Right lobe of liver (tissue), 6 donors: ENCODE results near the gene ATRNL1. TPM values are rescaled to one million over a fixed set of nuclear protein-coding genes. Genes with fewer than 3 reads are reported as not detected.

Source experiments
- ATAC-seq, 4 donors: fragments of 200-7000 bp; cut with Tn5 transposase; one replicate each; pipeline ENCODE4 v1.9.1; 2020; ENCODE audit warnings: mild to moderate bottlenecking in 4 of 4, moderate library complexity in 4 of 4
- DNase-seq, 3 donors: peaks; one replicate each; pipeline ENCODE4 v3.0.0-alpha.2; 2020
- H3K27ac ChIP-seq, 3 donors: fragments of 200-600 bp; one replicate each; pipeline ENCODE4 v1.8.0; 2022
- H3K27me3 ChIP-seq, 2 donors: fragments of 200-600 bp; one replicate each; pipeline ENCODE4 v1.8.0; 2022
- H3K36me3 ChIP-seq, 4 donors: fragments of 200-600 bp; sonication (generic) in 1 of 4; one replicate each; pipeline versions ENCODE4 v1.5.1 to v1.8.0; 2017 to 2022; ENCODE audit warnings: control low read depth in 1 of 4
- H3K4me1 ChIP-seq, 4 donors: fragments of 200-600 bp; sonication (generic) in 1 of 4; one replicate each; pipeline versions ENCODE4 v1.5.1 to v1.8.0; 2017 to 2022; ENCODE audit warnings: control low read depth in 1 of 4
- H3K4me3 ChIP-seq, 3 donors: fragments of 200-600 bp; one replicate each; pipeline ENCODE4 v1.8.0; 2022
- H3K9me3 ChIP-seq, 4 donors: fragments of 200-600 bp; sonication (generic) in 1 of 4; one replicate each; pipeline versions ENCODE4 v1.5.1 to v1.8.0; 2017 to 2022; ENCODE audit warnings: control low read depth in 1 of 4
- POLR2A ChIP-seq: fragments of 450-650 bp; IDR thresholded peaks from one replicate; pipeline ENCODE4 v1.6.1; 2017; ENCODE audit warnings: antibody characterized with exemption, mild to moderate bottlenecking
- WGBS: methylation state at CpG from one replicate; pipeline ENCODE4 v1.1.6; 2018; ENCODE audit warnings: low coverage, low lambda C conversion rate; ENCODE audit not compliant: insufficient coverage; ENCODE audit errors: missing lambda C conversion rate; 5-methylcytosine and 5-hydroxymethylcytosine counted together
- intact Hi-C, 2 donors: fragments of 100-400 bp; cut with DNase I; formaldehyde crosslinking; loops; one replicate each; pipeline versions ENCODE4 v1.11.2 to v1.14.1; 2022
- total RNA-seq, 6 experiments: library from RNA; depleted of rRNA in 2 of 6; stranded (reverse); fragments of >200 nt in 2 of 6; fragmentation: NEBNext Ultra II Directional in 3 of 6; extraction: Animal tissue kit (Norgen Biotek cat#: 25700) in 3 of 6; gene quantifications; one replicate each; pipeline versions ENCODE4 v1.1.0 to v1.2.4, GENCODE V29; 2016 to 2023
- TF ChIP-seq, protein P1 (sequence below), 4 donors: fragments of 200-600 bp in 3 of 4; fragments of 450-650 bp in 1 of 4; IDR thresholded peaks; one replicate each; pipeline versions ENCODE4 v1.5.1 to v1.8.0; 2016 to 2022; ENCODE audit warnings: antibody characterized with exemption in 4 of 4, mild to moderate bottlenecking in 2 of 4
- donor health status: DM: no; HTN: yes; CAD: no.
- donor health status: DM: no; HTN: no; CAD: no.
- donor health status: DM: no; HTN: no; CAD: no.
- donor health status: DM: no; HTN: yes; CAD: no.
- donor health status: DM: no; HTN: yes; CAD: no.

Gene ATRNL1
- total RNA-seq, 6 experiments from 2014 or later: 0.81 to 5.3 (median 2.6) TPM

- no peaks in the 10 kb centered on the region for H3K27me3 ChIP-seq
- DNase-seq (no peak), ATAC-seq (no peak)
- no peaks in the 10 kb centered on the region for H3K4me1 ChIP-seq
- no peaks in the 10 kb centered on the region for H3K9me3 ChIP-seq
- H3K36me3 ChIP-seq: no peaks in the 10 kb centered on the region
- H3K27ac ChIP-seq: no peak overlapping the region
- H3K4me3 ChIP-seq: no peak overlapping the region
- WGBS: 79% methylated on average over 2 of the region's 2 CpGs
- intact Hi-C loops: no loop called here
- TF ChIP-seq, protein P1, sequence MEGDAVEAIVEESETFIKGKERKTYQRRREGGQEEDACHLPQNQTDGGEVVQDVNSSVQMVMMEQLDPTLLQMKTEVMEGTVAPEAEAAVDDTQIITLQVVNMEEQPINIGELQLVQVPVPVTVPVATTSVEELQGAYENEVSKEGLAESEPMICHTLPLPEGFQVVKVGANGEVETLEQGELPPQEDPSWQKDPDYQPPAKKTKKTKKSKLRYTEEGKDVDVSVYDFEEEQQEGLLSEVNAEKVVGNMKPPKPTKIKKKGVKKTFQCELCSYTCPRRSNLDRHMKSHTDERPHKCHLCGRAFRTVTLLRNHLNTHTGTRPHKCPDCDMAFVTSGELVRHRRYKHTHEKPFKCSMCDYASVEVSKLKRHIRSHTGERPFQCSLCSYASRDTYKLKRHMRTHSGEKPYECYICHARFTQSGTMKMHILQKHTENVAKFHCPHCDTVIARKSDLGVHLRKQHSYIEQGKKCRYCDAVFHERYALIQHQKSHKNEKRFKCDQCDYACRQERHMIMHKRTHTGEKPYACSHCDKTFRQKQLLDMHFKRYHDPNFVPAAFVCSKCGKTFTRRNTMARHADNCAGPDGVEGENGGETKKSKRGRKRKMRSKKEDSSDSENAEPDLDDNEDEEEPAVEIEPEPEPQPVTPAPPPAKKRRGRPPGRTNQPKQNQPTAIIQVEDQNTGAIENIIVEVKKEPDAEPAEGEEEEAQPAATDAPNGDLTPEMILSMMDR (IDR thresholded peaks at IDR 0.05): no peak
- TF ChIP-seq POLR2A: no peak
These were observed 680.7 kb downstream of the ATRNL1 start for GRCh38 chr10:115773832-115774231.

DNA sequence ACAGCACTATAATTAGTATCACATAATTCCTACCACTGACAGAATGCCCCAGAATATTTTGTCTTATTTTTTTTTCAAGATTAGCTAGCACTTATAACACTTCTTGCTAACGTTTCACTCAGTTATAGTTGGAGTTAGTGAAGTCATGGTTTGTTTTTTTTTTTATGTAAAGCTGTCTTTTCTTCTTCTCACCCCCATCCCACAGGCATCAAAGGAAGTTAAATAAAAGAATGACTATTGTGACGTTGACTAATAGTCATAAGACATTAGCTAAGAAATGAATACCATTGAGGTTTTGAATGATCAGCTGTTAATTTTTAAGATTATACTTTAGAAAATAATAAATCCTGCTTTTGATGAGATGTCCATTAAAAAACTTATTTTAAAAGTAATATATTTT lies 681.6 kb downstream of the ATRNL1 start:
- TF ChIP-seq POLR2A: no peak
- TF ChIP-seq, protein P1 (IDR thresholded peaks at IDR 0.05): no peak
- no peak for DNase-seq
- no peak for ATAC-seq
- H3K36me3 ChIP-seq: no peaks in the 10 kb centered on the region
- no peaks in the 10 kb centered on the region for H3K9me3 ChIP-seq
- H3K27ac ChIP-seq: no peak overlapping the region
- no peak overlapping the region for H3K4me3 ChIP-seq
- no peaks in the 10 kb centered on the region for H3K4me1 ChIP-seq
- H3K27me3 ChIP-seq: no peaks in the 10 kb centered on the region
- 63% methylated on average over 2 of the region's 2 CpGs for WGBS
- intact Hi-C loops: no loop called here

DNA sequence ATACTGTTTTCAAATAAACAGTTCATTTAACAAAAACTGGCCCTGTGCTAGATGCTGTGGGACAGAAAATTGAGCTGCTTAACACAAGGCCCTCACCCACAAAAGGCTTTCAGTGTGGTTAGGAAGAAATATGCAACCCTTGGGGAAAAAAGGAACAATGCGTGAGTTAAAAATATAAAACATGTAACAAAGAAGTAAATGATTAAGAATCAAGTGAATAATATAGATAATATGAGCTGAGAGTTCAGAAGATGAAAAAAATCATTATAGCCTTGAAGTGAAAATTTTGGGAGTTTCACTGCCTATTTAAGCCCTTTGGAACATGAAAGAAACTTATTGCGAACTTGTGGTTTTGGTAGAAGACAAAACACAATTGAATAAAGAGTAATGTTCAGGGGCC lies 684.5 kb downstream of the ATRNL1 start:
- Histone ChIP-seq H3K27ac (no peak overlapping the region), H3K27me3 (no peaks in the 10 kb centered on the region), H3K36me3 (no peaks in the 10 kb centered on the region), H3K4me3 (no peak overlapping the region), H3K4me1 (no peaks in the 10 kb centered on the region), H3K9me3 (no peaks in the 10 kb centered on the region)
- intact Hi-C loops: no loop called here
- no peak for DNase-seq
- WGBS: 89% methylated on average over 2 of the region's 2 CpGs
- ATAC-seq: no peak
- TF ChIP-seq POLR2A: no peak
- TF ChIP-seq, protein P1 (IDR thresholded peaks at IDR 0.05): no peak

DNA sequence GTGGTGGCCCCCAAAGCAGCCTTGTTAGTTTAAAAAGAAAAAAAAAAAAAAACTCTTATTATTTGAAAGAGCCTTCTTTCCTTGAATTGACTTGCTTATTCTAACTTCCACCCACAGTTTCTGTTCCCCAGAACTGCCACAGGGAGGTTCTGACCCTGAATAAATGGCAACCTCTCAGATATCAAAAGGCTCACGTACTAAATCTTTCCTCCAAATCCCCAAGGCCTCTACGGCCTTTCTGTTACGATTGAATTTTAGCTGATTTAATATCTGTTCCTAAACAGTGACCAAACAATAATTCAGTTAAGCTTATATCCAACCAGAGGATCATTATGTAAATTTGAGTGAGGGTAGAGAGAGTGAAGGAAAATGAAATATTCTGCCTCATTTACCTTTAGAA lies 697.1 kb downstream of the ATRNL1 start:
- TF ChIP-seq, protein P1 (IDR thresholded peaks at IDR 0.05): no peak
- no peak for TF ChIP-seq POLR2A
- Histone ChIP-seq H3K4me3 (no peak overlapping the region), H3K27me3 (no peaks in the 10 kb centered on the region), H3K36me3 (no peaks in the 10 kb centered on the region), H3K4me1 (no peaks in the 10 kb centered on the region), H3K27ac (no peak overlapping the region), H3K9me3 (no peaks in the 10 kb centered on the region)
- intact Hi-C loops: no loop called here
- ATAC-seq (no peak), DNase-seq (no peak)
- 87% methylated on average over 3 of the region's 3 CpGs for WGBS

GRCh38 chr10:115795964-115796363 lies 702.8 kb downstream of the ATRNL1 start:
- TF ChIP-seq, protein P1 (IDR thresholded peaks at IDR 0.05): no peak
- TF ChIP-seq POLR2A: no peak
- ATAC-seq (no peak), DNase-seq (no peak)
- intact Hi-C loops: no loop called here
- no peaks in the 10 kb centered on the region for H3K36me3 ChIP-seq
- H3K9me3 ChIP-seq: no peaks in the 10 kb centered on the region
- 83% methylated on average over 2 of the region's 4 CpGs for WGBS
- H3K4me3 ChIP-seq: no peak overlapping the region
- H3K27me3 ChIP-seq: no peaks in the 10 kb centered on the region
- H3K27ac ChIP-seq: no peak overlapping the region
- no peaks in the 10 kb centered on the region for H3K4me1 ChIP-seq
